ENCODE measurements around the gene SLC50A1. TPM values are rescaled to one million over a fixed set of nuclear protein-coding genes. Genes with fewer than 3 reads are reported as not detected.

SLC50A1 gene
- total RNA-seq, 2 donors from 2014 or later, result 3.7 to 10.0 TPM

- H3K4me1 ChIP-seq, result peaks cover 0 to 25% of the 10 kb centered on the region in 2 donors
- H3K27ac ChIP-seq, result no peak overlapping the region
- TF ChIP-seq CTCF (IDR thresholded peaks at IDR 0.05), result no peak
- H3K4me3 ChIP-seq, result no peak overlapping the region
- no peaks in the 10 kb centered on the region for H3K36me3 ChIP-seq
- no peaks in the 10 kb centered on the region for H3K9me3 ChIP-seq
- DNase-seq (ENCODE audit: low spot score), result no peak
- no peaks in the 10 kb centered on the region for H3K27me3 ChIP-seq
Measured at GRCh38 chr1:155092641-155093040, 43.0 kb upstream of the SLC50A1 start.

- H3K36me3 ChIP-seq, result no peaks in the 10 kb centered on the region
- no peaks in the 10 kb centered on the region for H3K9me3 ChIP-seq
- H3K4me3 ChIP-seq, result no peak overlapping the region
- TF ChIP-seq CTCF (IDR thresholded peaks at IDR 0.05), result peak in 1 of 2 donors; percentile 54
- no peaks in the 10 kb centered on the region for H3K27me3 ChIP-seq
- no peak for DNase-seq (ENCODE audit: low spot score)
- H3K4me1 ChIP-seq, result peaks cover 0 to 25% of the 10 kb centered on the region in 2 donors
- peak overlapping the region in 1 of 2 donors; percentile 43 for H3K27ac ChIP-seq
Measured at GRCh38 chr1:155093911-155094621, 41.6 kb upstream of the SLC50A1 start.

- Histone ChIP-seq H3K27ac (peak overlapping the region in 1 of 2 donors; percentile 43), H3K9me3 (no peaks in the 10 kb centered on the region), H3K4me3 (no peak overlapping the region), H3K4me1 (peaks cover 0 to 25% of the 10 kb centered on the region in 2 donors), H3K27me3 (no peaks in the 10 kb centered on the region), H3K36me3 (no peaks in the 10 kb centered on the region)
- DNase-seq (ENCODE audit: low spot score), result no peak
- TF ChIP-seq CTCF (IDR thresholded peaks at IDR 0.05), result no peak
Measured at GRCh38 chr1:155094622-155094948, 41.1 kb upstream of the SLC50A1 start.

- Histone ChIP-seq H3K27me3 (no peaks in the 10 kb centered on the region), H3K36me3 (no peaks in the 10 kb centered on the region), H3K9me3 (no peaks in the 10 kb centered on the region), H3K27ac (no peak overlapping the region), H3K4me1 (peaks cover 0 to 5% of the 10 kb centered on the region in 2 donors), H3K4me3 (no peak overlapping the region)
- TF ChIP-seq CTCF (IDR thresholded peaks at IDR 0.05), result no peak
- DNase-seq (ENCODE audit: low spot score), result no peak
Measured at GRCh38 chr1:155099331-155099730, 36.3 kb upstream of the SLC50A1 start.

- peaks cover 0 to 15% of the 10 kb centered on the region in 2 donors for H3K4me1 ChIP-seq
- no peaks in the 10 kb centered on the region for H3K9me3 ChIP-seq
- H3K36me3 ChIP-seq, result no peaks in the 10 kb centered on the region
- no peaks in the 10 kb centered on the region for H3K27me3 ChIP-seq
- no peak for DNase-seq (ENCODE audit: low spot score)
- TF ChIP-seq CTCF (IDR thresholded peaks at IDR 0.05), result no peak
- H3K27ac ChIP-seq, result no peak overlapping the region
- H3K4me3 ChIP-seq, result no peak overlapping the region
Measured at GRCh38 chr1:155103325-155103724, 32.3 kb upstream of the SLC50A1 start.

Data from right atrium auricular region (tissue), 2 donors.